GM21717 (cell line): Measurements from ENCODE around the gene ALDH1L1.

Experiments
- ATAC-seq: cut with Tn5 transposase; IDR thresholded peaks from one replicate; pipeline ENCODE4 v1.9.1; 2021; ENCODE audit warnings: mild to moderate bottlenecking, moderate library complexity; ENCODE audit not compliant: unreplicated experiment

The ALDH1L1 gene

GRCh38 chr3:126135406-126136076 is 44.8 kb downstream of the ALDH1L1 start:
- no peak for ATAC-seq

- ATAC-seq = no peak
Observed at GRCh38 chr3:126135071-126135405, 45.3 kb downstream of the ALDH1L1 start.

- no peak for ATAC-seq
Observed at GRCh38 chr3:126134219-126134975, 46.0 kb downstream of the ALDH1L1 start.

DNA sequence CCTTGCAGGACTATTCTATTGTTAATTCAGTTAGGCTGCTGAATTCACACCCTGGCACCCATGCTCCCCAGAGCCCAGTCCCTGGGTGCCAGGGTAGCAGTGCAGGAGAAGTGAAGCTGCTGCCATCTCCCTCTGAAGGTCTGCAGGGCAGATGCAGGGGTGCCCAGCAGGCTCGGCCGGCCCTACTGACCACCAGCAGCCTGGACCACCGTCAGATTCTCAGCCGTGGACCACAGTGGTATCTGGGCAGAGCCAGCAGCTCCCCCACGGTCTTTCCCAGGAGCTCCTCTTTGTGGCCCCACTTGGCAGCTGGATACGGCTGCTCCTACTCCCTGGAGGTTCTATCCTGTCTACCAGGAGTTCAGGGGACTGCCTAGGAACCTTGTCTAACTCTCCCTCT is 46.8 kb downstream of the ALDH1L1 start:
- no peak for ATAC-seq

DNA sequence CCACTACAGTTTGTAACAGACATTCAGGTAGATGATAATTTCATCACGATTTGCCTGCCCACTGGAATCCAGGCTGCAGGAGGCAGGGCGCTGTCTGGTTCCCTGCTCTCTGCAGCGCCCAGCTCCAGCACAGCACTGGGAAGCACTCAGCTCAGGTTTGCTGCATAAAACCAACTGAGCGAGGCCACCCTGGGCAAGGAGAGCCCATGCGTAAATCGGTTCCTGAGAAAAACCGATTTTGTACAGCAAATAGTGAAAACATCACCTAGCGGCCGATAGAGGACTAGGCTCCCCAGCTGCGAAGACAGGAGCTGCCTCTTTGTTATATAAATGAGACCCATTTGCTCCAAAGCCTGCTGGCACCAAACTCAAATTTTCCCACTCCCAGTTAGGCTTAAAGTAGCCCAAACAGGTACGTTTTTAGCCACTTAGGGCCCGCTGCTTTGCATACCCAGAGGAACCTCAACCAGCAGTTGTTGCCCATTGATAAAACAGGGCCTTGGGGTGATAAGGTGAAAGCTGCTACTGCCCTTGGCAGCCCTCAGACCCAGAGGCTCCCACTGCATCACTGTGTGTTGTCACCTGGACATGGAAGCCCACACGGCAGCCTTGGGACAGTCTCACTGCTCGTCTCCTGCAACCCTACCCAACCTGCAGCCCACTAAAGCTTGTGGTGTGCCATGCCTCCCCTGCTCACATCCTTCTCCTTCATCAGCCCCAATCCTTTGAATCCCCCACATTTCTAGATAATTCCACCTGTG is 47.5 kb downstream of the ALDH1L1 start:
- ATAC-seq = no peak

DNA sequence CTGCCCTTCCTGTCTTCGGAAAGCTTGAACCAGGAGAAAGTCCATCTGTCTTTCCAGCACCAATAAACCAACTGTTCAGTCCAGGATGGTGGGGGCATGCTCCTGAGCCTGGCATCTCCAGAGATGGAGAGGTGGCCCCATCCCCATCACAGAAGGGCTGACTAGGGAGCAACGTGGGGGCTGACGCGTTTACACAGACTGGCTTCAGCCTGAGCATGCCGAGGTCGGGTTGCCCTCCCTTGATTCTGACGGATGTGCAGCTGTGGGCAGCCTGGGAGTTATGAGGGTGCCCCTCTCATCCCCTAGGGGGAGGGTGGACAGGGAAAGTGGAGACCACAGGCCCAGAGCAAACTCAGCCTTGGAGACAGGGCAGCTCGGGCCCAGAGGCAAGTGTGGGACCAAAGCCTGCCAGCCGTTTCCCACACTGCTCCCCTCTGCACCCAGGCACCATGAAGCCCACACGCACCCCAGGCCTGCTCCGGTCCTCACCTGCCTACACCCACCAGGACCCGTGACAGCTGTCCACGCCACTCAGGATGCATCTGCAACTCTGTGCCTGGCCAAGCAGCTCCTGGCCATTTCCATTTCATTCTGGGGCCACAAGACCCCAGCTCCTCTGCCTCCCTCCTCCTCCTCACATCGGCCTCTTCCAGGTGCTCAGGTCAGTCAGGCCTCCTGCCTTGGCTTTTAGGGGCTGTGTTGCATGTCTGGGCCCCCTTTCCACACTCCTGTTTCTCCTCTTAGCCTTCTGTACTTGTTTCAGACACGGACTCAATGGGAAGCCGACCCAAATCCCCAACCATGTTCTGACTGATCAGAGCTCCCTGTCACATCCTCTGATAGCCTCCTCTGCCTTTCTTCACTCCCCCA is 48.3 kb downstream of the ALDH1L1 start:
- no peak for ATAC-seq

- ATAC-seq = no peak
Observed at GRCh38 chr3:126130981-126131745, 49.2 kb downstream of the ALDH1L1 start.

DNA sequence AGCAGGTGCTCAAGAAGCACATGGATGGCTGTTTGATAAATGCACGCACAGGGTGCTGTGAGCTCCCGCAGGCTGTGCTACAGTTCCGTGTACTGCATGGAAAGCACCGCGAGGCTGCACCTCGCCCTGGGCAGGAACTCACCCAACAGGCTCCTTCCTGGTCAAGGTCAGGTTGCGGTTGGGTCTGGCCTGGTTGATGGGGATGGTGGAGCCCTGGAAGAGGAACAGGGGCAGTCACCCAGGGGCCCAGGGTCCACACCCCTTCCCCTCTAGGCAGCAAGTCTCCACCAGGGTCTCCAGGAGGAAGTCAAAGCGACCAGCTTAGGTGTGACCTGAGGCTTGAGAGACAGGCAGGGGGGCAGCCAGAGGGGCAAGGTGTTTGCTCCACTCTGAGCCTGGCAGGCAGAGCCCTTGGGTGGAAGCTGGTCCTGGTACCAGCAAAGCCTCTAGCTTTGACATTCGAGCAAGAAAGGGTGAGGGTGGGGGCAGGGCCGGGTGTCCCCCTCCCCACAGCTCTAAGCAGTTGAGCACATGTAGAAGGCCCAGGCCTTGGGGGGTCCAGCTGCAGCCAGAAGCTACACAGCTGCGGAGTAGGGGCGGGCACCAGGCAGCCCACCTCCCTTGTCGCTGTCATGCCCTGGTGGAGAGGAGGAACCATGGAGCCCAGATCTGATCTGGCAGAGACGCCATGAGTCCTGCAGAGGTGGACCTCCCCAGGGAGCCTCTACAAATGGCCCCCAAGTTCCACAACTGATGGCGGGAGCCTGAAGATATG is 50.1 kb downstream of the ALDH1L1 start:
- no peak for ATAC-seq

DNA sequence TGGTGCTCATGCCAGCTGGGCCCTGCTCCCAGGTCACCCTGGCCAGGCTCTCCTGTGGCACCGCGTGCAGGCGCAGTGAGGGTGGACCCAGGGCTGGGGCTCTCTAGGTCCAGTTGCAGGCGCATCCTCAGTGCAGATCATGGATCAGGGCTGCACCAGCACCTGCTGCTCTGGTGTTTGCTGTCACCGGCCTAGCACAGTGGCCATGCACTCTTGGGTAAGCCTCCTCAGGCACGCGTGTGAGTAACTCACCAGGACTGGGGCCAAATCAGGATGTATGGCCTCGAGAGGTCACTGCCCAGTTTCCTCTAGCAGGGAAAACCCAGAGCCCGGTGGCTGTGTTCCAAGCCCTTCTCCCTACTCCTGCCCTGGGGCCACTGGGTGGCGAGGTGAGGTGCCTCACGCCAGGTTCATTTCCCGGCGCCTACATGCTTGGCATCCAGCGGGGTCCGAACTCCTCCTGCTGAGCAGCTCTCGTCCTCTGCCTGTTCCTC is 50.9 kb downstream of the ALDH1L1 start:
- ATAC-seq = no peak

DNA sequence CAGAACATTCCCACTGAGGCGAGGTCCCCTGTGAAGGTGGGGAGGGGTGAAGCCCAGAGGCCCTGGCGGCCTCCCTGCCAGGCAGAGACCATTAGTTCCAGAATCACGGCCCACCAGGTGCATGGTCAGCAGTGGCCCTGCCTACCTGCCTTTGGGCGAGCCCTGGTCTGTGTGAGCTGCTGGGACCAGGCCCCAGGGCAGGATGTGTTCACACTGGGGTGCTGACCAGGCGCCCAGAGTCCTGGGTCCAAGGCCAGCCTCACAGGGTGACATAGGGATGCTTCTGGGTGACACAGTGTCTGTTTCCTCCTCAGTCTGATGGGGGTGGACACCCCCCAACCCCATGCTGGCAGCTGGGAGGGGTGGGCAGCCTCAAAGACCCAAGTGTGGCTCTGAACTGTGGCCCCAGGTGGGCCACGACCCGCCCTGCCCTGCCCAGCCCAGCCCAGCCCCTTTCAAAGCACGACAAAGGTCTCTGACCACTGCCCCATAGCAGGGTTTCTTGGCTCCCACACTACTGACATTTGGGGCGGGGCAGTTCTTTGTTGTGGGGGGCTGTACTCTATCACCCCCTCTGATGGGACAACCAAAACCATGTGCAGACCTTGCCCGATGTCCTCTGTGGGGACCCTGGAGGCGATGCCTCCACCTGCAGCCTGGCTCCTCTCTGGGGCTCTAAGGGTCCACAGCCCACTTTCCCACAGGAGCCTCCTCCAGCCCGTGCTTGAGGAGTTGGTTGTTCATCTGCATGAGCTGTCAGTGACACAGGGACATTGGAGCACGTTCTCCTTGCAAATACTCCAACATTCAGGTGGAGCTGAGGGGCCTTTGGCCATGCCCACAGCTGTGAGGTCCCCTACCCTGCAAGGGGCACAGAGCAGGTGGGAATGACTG is 51.6 kb downstream of the ALDH1L1 start:
- no peak for ATAC-seq

DNA sequence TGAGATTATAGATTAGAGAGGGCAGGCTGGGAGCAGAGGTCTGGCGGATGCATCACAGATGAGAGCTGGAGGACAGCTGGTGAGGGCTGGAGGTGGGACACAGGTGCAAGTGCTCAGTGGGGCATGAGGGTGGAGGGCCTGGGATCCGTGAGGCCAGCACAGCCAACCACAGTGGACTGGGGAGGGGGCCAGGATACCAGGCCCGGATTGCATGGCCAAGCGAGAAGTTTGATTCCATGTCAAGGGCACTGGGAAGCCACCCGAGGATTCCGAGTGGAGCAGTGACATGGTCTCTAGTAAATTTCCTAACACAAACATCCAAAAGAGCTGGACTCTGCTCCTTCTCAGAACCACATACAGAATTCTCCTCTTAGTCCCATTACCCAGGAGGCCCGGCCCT is 52.5 kb downstream of the ALDH1L1 start:
- ATAC-seq = no peak

DNA sequence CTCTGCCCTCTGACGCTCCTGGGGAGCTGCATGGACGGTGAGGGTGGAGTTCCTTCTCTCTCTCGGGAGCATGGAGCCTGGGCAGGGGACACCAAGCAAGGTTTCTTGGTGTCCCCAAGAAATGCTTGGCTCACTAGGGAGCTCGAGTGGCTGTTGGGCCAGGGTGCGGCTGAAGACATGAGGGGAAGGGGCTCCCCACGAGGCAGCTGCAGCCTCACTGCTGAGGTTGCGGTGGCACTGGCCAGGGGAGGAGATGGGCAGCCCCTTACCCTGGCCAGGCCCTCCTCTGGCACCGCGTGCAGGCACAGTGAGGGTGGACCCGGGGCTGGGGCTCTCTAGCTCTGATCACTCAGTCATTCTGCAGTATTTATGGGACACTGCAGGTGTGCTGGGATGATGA is 52.9 kb downstream of the ALDH1L1 start:
- ATAC-seq = no peak

GRCh38 chr3:126126811-126127431 is 53.5 kb downstream of the ALDH1L1 start:
- ATAC-seq = no peak

- ATAC-seq = no peak
Observed at GRCh38 chr3:126126286-126126685, 54.1 kb downstream of the ALDH1L1 start.

DNA sequence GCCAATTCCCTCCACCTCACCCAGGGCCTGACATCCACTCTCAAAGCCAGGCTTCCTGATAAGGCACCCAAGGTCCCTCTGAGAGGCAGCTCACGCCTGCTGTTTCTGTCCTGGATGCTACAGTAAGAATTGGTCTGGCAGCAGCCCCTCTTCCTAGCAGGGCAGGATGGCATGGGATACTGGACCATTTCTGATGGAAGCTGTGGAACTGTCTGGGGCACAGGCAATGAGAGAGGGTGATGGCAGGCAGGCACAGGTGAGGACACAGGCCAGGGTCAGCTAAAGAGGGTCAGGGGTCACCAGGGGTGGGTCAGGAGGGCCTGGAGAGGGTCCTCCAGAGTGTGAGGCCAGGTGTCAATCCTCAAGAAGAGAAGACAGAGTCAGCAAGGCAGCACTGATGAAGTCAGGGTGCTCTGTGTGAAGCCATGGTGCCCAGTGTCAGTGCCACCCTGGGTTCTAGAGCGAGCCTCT is 54.6 kb downstream of the ALDH1L1 start:
- no peak for ATAC-seq

- no peak for ATAC-seq
Observed at GRCh38 chr3:126125341-126125740, 55.0 kb downstream of the ALDH1L1 start.

DNA sequence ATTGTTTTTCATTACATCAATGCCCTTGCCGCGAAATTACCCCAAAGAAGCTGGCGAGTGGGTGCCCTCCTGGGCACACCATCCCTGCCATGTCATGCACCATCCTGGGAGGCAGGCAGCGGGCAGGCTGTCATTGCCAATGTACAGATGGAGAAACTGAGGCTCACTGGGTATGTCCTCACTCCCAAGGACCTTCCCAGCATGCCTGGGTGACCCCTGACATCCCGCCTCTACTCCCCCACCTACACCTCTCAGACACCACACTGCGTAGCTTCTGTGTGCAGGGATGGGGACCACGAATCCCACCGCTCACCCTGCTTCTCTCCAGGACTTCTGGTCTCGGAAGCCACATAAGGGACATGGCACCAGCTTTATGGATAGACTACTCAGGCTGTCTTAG is 55.5 kb downstream of the ALDH1L1 start:
- no peak for ATAC-seq
